NCI-H146 treated with DMSO at 0.1 percent for 48 hours (cell line): Measurements from ENCODE around the gene GSTT2.
A peak's percentile ranks its signal among the peaks of the same experiment; 100 is the strongest.

Source experiments
- DNase-seq: peaks from one replicate; lab custom pipeline; 2025; ENCODE audit not compliant: unreplicated experiment; lab: John Stamatoyannopoulos, UW

Gene GSTT2

GRCh38 chr22:24008381-24009226 lies 28.7 kb downstream of the GSTT2 start:
- DNase-seq, result no peak

GRCh38 chr22:24009227-24010017 lies 29.5 kb downstream of the GSTT2 start:
- no peak for DNase-seq

- DNase-seq, result no peak
These were observed 30.1 kb downstream of the GSTT2 start for GRCh38 chr22:24010018-24010391.

GRCh38 chr22:24011735-24012068 lies 31.8 kb downstream of the GSTT2 start:
- DNase-seq, result no peak

- DNase-seq, result no peak
These were observed 36.2 kb downstream of the GSTT2 start for GRCh38 chr22:24016156-24016555.

- no peak for DNase-seq
These were observed 41.4 kb downstream of the GSTT2 start for GRCh38 chr22:24021304-24021703.

GRCh38 chr22:24023204-24023789 lies 43.4 kb downstream of the GSTT2 start:
- no peak for DNase-seq

- DNase-seq, result no peak
These were observed 44.4 kb downstream of the GSTT2 start for GRCh38 chr22:24024354-24024753.

GRCh38 chr22:24025475-24025874 lies 45.5 kb downstream of the GSTT2 start:
- no peak for DNase-seq

GRCh38 chr22:24026056-24026455 lies 46.1 kb downstream of the GSTT2 start:
- DNase-seq, result no peak

- DNase-seq, result peak; percentile 16
These were observed 46.8 kb downstream of the GSTT2 start for GRCh38 chr22:24026733-24027132.

GRCh38 chr22:24027389-24027975 lies 47.5 kb downstream of the GSTT2 start:
- DNase-seq, result no peak

GRCh38 chr22:24027991-24028390 lies 48.1 kb downstream of the GSTT2 start:
- no peak for DNase-seq

GRCh38 chr22:24028533-24028932 lies 48.6 kb downstream of the GSTT2 start:
- DNase-seq, result no peak

GRCh38 chr22:24029304-24029703 lies 49.4 kb downstream of the GSTT2 start:
- DNase-seq, result no peak

- DNase-seq, result no peak
These were observed 50.3 kb downstream of the GSTT2 start for GRCh38 chr22:24030186-24030702.
